ENCODE measurements around the gene VAC14.

Gene VAC14

DNA sequence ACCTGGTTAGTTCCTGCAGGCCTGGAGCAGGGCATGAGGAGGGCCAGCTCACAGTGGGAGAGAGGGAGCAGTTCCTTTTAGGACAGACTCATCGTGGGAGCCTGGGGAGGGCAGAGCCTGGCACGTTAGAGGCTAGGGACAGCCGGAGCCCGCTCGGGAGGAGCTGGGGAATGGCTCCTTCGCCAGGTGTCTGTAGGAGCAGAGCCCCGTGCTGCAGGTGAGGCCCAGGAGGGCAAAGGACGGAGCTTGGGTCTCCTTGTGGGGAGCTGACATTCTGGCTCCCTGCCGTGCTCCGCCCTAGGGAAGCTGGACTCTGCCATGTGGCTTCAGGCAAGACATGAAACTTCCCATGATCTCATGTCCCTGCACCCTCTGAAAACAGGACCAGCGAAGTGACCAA, 96.4 kb downstream of the VAC14 start:
- H3K9me3 ChIP-seq (ENCODE audit: control insufficient read depth, insufficient read depth, low read depth, low read length), result no peaks in the 10 kb centered on the region
- no peak overlapping the region for H3K27ac ChIP-seq (ENCODE audit: extremely low read depth, low read depth, low read length)
- TF ChIP-seq ZNF791 (tag by site-specific recombination; IDR thresholded peaks at IDR 0.05) (no peak), PRDM10 (tag by site-specific recombination; IDR thresholded peaks at IDR 0.05) (peak; percentile 37; the same call in 1 of the 2 replicates), KLF16 (tag by site-specific recombination; IDR thresholded peaks at IDR 0.05) (no peak), ZNF202 (tag by site-specific recombination; IDR thresholded peaks at IDR 0.05; ENCODE audit: borderline replicate concordance) (no peak), ZNF473 (tag by site-specific recombination; IDR thresholded peaks at IDR 0.05) (no peak), ZIC2 (tag by site-specific recombination; IDR thresholded peaks at IDR 0.05) (peak; percentile 12; the same call in 1 of the 2 replicates), ZBTB11 (tag by site-specific recombination; conservative IDR thresholded peaks at IDR 0.05; ENCODE audit: low read depth) (no peak), WT1 (tag by site-specific recombination; IDR thresholded peaks at IDR 0.05) (no peak)
- TF ChIP-seq, protein P1, sequence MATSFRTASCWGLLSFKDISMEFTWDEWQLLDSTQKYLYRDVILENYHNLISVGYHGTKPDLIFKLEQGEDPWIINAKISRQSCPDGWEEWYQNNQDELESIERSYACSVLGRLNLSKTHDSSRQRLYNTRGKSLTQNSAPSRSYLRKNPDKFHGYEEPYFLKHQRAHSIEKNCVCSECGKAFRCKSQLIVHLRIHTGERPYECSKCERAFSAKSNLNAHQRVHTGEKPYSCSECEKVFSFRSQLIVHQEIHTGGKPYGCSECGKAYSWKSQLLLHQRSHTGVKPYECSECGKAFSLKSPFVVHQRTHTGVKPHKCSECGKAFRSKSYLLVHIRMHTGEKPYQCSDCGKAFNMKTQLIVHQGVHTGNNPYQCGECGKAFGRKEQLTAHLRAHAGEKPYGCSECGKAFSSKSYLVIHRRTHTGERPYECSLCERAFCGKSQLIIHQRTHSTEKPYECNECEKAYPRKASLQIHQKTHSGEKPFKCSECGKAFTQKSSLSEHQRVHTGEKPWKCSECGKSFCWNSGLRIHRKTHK (tag by site-specific recombination; IDR thresholded peaks at IDR 0.05), result no peak
- TF ChIP-seq, protein P2, sequence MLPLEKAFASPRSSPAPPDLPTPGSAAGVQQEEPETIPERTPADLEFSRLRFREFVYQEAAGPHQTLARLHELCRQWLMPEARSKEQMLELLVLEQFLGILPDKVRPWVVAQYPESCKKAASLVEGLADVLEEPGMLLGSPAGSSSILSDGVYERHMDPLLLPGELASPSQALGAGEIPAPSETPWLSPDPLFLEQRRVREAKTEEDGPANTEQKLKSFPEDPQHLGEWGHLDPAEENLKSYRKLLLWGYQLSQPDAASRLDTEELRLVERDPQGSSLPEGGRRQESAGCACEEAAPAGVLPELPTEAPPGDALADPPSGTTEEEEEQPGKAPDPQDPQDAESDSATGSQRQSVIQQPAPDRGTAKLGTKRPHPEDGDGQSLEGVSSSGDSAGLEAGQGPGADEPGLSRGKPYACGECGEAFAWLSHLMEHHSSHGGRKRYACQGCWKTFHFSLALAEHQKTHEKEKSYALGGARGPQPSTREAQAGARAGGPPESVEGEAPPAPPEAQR (tag by site-specific recombination; IDR thresholded peaks at IDR 0.05), result no peak
- TF ChIP-seq, protein P3, sequence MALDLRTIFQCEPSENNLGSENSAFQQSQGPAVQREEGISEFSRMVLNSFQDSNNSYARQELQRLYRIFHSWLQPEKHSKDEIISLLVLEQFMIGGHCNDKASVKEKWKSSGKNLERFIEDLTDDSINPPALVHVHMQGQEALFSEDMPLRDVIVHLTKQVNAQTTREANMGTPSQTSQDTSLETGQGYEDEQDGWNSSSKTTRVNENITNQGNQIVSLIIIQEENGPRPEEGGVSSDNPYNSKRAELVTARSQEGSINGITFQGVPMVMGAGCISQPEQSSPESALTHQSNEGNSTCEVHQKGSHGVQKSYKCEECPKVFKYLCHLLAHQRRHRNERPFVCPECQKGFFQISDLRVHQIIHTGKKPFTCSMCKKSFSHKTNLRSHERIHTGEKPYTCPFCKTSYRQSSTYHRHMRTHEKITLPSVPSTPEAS (tag by site-specific recombination; IDR thresholded peaks at IDR 0.05), result no peak
- POLR2A ChIA-PET, result no interaction called here
- no peaks in the 10 kb centered on the region for H3K4me1 ChIP-seq (ENCODE audit: control insufficient read depth, insufficient read depth, low read length)
- CTCF ChIA-PET, result no interaction called here
- H3K36me3 ChIP-seq (ENCODE audit: control insufficient read depth in 2 of 2, insufficient read depth in 1 of 2, low read length in 2 of 2), result no peaks in the 10 kb centered on the region
- H3K4me3 ChIP-seq (ENCODE audit: low read depth, low read length), result no peak overlapping the region

GRCh38 chr16:70703835-70704381, 97.0 kb downstream of the VAC14 start:
- Histone ChIP-seq H3K9me3 (ENCODE audit: control insufficient read depth, insufficient read depth, low read depth, low read length) (no peaks in the 10 kb centered on the region), H3K27ac (ENCODE audit: extremely low read depth, low read depth, low read length) (no peak overlapping the region), H3K4me1 (ENCODE audit: control insufficient read depth, insufficient read depth, low read length) (no peaks in the 10 kb centered on the region), H3K4me3 (ENCODE audit: low read depth, low read length) (no peak overlapping the region), H3K36me3 (ENCODE audit: control insufficient read depth in 2 of 2, insufficient read depth in 1 of 2, low read length in 2 of 2) (no peaks in the 10 kb centered on the region)
- TF ChIP-seq OVOL3 (tag by site-specific recombination; IDR thresholded peaks at IDR 0.05), result no peak
- TF ChIP-seq FEZF1 (tag by site-specific recombination; IDR thresholded peaks at IDR 0.05), result 0 out of 2 replicates have a peak, but pooled peaks have one; percentile 2
- CTCF ChIA-PET, result interaction anchor here (1.5 kb wide), 1 partner anchor 66 kb away, joined by 4 read pairs; no protein-coding TSS in a partner anchor
- POLR2A ChIA-PET, result no interaction called here

Data from HEK293 (cell line).